Activated CD8-positive, alpha-beta T cell treated with anti-CD3 and anti-CD28 coated beads for 36 hours (primary cell): ENCODE data around the gene RPH3AL. TPM values are rescaled to one million over a fixed set of nuclear protein-coding genes. Genes with fewer than 3 reads are reported as not detected.

Experiments
- ATAC-seq: fragments of 200-7000 bp; cut with Tn5 transposase; one replicate; pipeline ENCODE4 v1.10.0; 2021; ENCODE audit warnings: mild to moderate bottlenecking, moderate library complexity
- CTCF ChIA-PET: fragments of 350-600 bp; sonication (Branson Sonifier 250); formaldehyde crosslinking; loops from one replicate; lab custom pipeline; 2021; ENCODE audit warnings: antibody characterized with exemption; lab: Charles Lee
- POLR2A ChIA-PET: fragments of 350-600 bp; sonication (Branson Sonifier 250); formaldehyde crosslinking; loops from one replicate; lab custom pipeline; 2021; ENCODE audit warnings: antibody characterized with exemption; lab: Charles Lee
- DNase-seq: peaks from one replicate; pipeline ENCODE4 v3.0.0-alpha.2; 2020
- H3K27ac Mint-ChIP-seq: one replicate; pipeline ENCODE4 v1.8.0; 2021; ENCODE audit warnings: mild to moderate bottlenecking, mixed read lengths
- H3K27me3 Mint-ChIP-seq: one replicate; pipeline ENCODE4 v1.8.0; 2021; ENCODE audit warnings: mixed read lengths
- H3K36me3 Mint-ChIP-seq: one replicate; pipeline ENCODE4 v1.8.0; 2021; ENCODE audit warnings: low read depth, mixed read lengths
- H3K4me1 Mint-ChIP-seq: one replicate; pipeline ENCODE4 v1.8.0; 2021; ENCODE audit warnings: low read depth, mixed read lengths
- H3K4me3 Mint-ChIP-seq: one replicate; pipeline ENCODE4 v1.8.0; 2021; ENCODE audit warnings: mild to moderate bottlenecking, moderate library complexity, mixed read lengths
- H3K9me3 Mint-ChIP-seq: one replicate; pipeline ENCODE4 v1.8.0; 2021; ENCODE audit warnings: mixed read lengths
- intact Hi-C: fragments of 100-400 bp; cut with micrococcal nuclease; formaldehyde crosslinking; loops from one replicate; pipeline ENCODE4 v1.10.0; 2022
- total RNA-seq, 2 experiments: library from RNA; stranded (reverse); gene quantifications; one replicate each; pipeline ENCODE4 v1.2.3, GENCODE V29; 2021
- TF ChIP-seq, protein P1 (sequence below): fragments of 200-600 bp; IDR thresholded peaks from one replicate; pipeline ENCODE4 v1.8.0; 2022; ENCODE audit warnings: antibody characterized with exemption, mild to moderate bottlenecking

RPH3AL gene
- total RNA-seq, 2 experiments from 2014 or later, result 0.72 to 1.1 TPM

DNA sequence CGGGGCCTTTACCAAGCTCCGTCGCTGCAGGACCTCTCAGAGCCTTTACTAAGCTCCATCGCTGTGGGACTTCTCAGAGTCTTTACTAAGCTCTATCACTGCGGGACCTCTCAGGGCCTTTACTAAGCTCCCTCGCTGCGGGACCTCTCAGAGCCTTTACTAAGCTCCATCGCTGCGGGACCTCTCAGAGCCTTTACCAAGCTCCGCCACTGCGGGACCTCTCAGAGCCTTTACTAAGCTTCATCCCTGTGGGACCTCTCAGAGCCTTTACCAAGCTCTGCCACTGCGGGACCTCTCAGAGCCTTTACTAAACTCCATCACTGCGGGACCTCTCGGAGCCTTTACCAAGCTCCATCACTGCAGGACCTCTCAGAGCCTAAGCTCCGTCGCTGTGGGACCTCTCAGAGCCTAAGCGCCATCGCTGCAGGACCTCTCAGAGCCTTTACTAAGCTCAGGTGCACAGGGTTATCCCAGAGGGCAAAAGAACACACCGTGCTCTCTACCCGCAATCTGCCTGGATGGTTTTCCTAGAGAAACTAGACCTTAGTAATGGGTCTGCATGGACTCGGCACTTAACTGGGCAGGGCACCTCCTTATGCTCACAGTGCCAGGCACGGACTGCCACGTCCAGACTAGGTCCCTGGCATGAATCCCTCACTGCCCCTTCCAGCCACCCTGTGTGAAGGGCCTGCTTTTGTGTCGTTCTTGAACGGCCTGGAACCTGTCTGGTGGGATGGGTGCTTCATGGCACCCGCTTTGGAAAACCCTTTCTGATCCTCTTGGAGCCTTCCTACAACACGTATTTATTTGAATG is 101.9 kb downstream of the RPH3AL start:
- Mint-ChIP-seq H3K4me3 (no peak overlapping the region), H3K4me1 (no peaks in the 10 kb centered on the region), H3K9me3 (no peaks in the 10 kb centered on the region), H3K27me3 (no peaks in the 10 kb centered on the region), H3K27ac (no peak overlapping the region), H3K36me3 (no peaks in the 10 kb centered on the region)
- ATAC-seq (no peak), DNase-seq (no peak)
- CTCF ChIA-PET, result interaction anchor here (0.7 to 1.1 kb wide), 2 partner anchors 52 to 168 kb away, joined by 3 read pairs; no protein-coding TSS in a partner anchor
- POLR2A ChIA-PET, result interaction anchor here (0.8 kb wide), 1 partner anchor 52 kb away, joined by 3 read pairs; no protein-coding TSS in a partner anchor
- TF ChIP-seq, protein P1, sequence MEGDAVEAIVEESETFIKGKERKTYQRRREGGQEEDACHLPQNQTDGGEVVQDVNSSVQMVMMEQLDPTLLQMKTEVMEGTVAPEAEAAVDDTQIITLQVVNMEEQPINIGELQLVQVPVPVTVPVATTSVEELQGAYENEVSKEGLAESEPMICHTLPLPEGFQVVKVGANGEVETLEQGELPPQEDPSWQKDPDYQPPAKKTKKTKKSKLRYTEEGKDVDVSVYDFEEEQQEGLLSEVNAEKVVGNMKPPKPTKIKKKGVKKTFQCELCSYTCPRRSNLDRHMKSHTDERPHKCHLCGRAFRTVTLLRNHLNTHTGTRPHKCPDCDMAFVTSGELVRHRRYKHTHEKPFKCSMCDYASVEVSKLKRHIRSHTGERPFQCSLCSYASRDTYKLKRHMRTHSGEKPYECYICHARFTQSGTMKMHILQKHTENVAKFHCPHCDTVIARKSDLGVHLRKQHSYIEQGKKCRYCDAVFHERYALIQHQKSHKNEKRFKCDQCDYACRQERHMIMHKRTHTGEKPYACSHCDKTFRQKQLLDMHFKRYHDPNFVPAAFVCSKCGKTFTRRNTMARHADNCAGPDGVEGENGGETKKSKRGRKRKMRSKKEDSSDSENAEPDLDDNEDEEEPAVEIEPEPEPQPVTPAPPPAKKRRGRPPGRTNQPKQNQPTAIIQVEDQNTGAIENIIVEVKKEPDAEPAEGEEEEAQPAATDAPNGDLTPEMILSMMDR, result no peak
- intact Hi-C loops, result no loop called here

DNA sequence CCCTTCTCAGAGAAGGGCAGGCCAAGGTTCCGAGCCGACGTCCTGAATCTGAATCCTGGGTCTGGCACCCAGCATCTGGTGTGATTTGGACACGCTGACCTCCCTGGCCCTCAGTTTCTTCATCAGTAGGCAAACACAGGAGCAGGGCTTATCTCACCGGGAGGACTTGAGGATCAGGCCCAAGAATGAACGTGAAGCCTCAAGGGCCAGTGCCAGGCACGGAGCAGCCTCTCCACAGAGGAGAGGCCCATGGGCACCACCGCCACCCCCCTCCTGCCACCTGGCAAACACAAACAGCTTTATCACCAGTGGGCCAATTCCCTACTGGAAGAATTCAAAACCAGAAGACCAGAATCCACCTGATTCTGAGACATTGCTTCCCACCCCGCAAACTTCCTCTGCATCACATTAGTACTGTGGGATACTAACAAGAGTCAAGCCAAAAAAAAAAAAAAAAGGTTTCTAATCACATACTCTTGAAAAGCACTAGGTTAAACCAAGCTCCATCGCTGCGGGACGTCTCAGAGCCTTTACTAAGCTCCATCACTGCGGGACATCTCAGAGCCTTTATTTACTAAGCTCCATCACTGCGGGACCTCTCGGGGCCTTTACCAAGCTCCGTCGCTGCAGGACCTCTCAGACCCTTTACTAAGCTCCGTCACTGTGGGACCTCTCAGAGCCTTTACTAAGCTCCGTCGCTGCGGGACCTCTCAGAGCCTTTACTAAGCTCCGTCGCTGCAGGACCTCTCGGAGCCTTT is 103.2 kb downstream of the RPH3AL start:
- POLR2A ChIA-PET, result interaction anchor here (0.8 kb wide), 1 partner anchor 51 kb away, joined by 3 read pairs; no protein-coding TSS in a partner anchor
- intact Hi-C loops, result no loop called here
- TF ChIP-seq, protein P1, result no peak
- Mint-ChIP-seq H3K36me3 (no peaks in the 10 kb centered on the region), H3K27me3 (no peaks in the 10 kb centered on the region), H3K9me3 (no peaks in the 10 kb centered on the region), H3K27ac (no peak overlapping the region), H3K4me1 (no peaks in the 10 kb centered on the region), H3K4me3 (no peak overlapping the region)
- DNase-seq (no peak), ATAC-seq (no peak)
- CTCF ChIA-PET, result interaction anchor here (0.6 kb wide), 1 partner anchor 43 kb away, joined by 3 read pairs; no protein-coding TSS in a partner anchor

DNA sequence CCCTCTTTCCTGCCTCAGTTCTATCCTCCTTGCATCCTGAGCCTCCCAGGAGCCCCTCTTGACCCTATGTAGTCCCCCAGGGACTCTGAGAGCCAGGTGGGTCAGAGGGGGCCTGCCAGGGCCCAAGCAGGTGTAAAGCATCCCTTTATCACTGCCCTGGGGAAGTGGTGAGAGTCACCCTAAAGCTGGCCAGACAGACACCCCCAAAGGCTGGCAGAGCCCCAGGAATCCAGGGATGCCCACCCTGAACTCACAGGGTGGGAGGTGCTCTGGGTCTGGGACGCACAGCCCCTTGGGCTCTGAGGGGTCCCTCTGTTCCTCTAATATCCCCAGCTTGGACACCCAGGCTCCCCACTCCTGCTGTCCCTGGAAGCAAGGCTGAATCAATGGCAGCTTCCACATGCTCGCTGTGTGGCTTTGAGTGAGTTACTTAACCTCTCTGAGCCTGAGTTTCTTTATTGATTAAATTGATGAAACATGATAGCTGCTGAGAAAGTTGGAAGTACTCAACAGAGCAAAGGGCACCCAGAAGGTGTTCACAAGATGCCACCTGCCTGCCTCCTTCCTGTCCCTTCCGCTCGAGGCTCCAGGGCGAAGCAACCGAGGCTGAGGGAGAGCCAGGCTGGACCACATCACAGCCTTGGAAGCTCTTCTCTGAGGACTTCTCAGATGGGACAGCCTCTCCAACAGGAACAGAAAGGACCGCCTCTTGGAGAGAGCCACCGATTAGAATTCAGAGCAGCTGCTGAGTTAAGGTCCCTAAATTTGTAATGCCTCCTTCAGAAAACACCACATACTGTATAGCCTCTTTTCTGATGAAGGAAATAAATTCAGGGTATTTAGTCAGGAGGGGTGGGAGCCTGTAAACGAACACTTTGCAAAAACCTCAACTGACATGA is 104.0 kb downstream of the RPH3AL start:
- CTCF ChIA-PET, result no interaction called here
- ATAC-seq, result no peak
- Mint-ChIP-seq H3K9me3 (no peaks in the 10 kb centered on the region), H3K36me3 (no peaks in the 10 kb centered on the region), H3K4me3 (no peak overlapping the region), H3K27ac (no peak overlapping the region), H3K27me3 (no peaks in the 10 kb centered on the region), H3K4me1 (no peaks in the 10 kb centered on the region)
- intact Hi-C loops, result no loop called here
- POLR2A ChIA-PET, result no interaction called here
- TF ChIP-seq, protein P1, result no peak
- no peak for DNase-seq

DNA sequence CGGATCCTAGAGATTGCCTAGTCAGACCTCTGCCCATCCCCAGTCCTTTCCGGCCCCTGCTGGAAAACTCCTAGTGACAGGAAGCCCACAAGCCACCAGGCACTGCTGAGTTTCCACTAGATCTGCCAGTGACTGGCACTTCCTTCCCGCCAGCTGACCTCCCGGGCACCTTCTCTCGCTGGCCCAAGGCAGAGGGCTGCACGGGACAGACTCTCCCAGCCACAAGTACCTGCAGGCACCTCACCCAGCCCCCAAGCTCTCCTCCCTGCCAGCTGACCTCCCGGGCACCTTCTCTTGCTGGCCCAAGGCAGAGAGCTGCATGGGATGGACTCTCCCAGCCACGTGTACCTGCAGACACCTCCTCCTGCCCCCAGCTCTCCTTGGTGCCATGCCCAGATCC is 104.8 kb downstream of the RPH3AL start:
- Mint-ChIP-seq H3K4me1 (no peaks in the 10 kb centered on the region), H3K27ac (no peak overlapping the region), H3K27me3 (no peaks in the 10 kb centered on the region), H3K36me3 (no peaks in the 10 kb centered on the region), H3K4me3 (no peak overlapping the region), H3K9me3 (no peaks in the 10 kb centered on the region)
- intact Hi-C loops, result no loop called here
- DNase-seq (no peak), ATAC-seq (no peak)
- TF ChIP-seq, protein P1, result no peak
- CTCF ChIA-PET, result no interaction called here
- POLR2A ChIA-PET, result no interaction called here
